GM19324 (cell line): Measurements from ENCODE around the gene ZDHHC7.

ENCODE experiments used
- ATAC-seq: cut with Tn5 transposase; IDR thresholded peaks from one replicate; pipeline ENCODE4 v1.9.1; 2021; ENCODE audit warnings: mild to moderate bottlenecking, moderate library complexity; ENCODE audit not compliant: unreplicated experiment, low FRiP score

Gene ZDHHC7

GRCh38 chr16:85002099-85002541 is 9.2 kb downstream of the ZDHHC7 start:
- ATAC-seq, result no peak

- ATAC-seq, result no peak
Observed at GRCh38 chr16:84999857-85000480, 11.4 kb downstream of the ZDHHC7 start.

- ATAC-seq, result no peak
Observed at GRCh38 chr16:84999200-84999599, 12.1 kb downstream of the ZDHHC7 start.

GRCh38 chr16:84996365-84996764 is 15.0 kb downstream of the ZDHHC7 start:
- ATAC-seq, result no peak

- no peak for ATAC-seq
Observed at GRCh38 chr16:84995663-84996062, 15.7 kb downstream of the ZDHHC7 start.

- no peak for ATAC-seq
Observed at GRCh38 chr16:84993926-84994325, 17.4 kb downstream of the ZDHHC7 start.

- no peak for ATAC-seq
Observed at GRCh38 chr16:84992717-84993075, 18.6 kb downstream of the ZDHHC7 start.

- no peak for ATAC-seq
Observed at GRCh38 chr16:84990782-84991181, 20.6 kb downstream of the ZDHHC7 start.

GRCh38 chr16:84989749-84990620 is 21.4 kb downstream of the ZDHHC7 start:
- no peak for ATAC-seq

GRCh38 chr16:84988328-84989080 is 22.8 kb downstream of the ZDHHC7 start:
- ATAC-seq, result no peak

GRCh38 chr16:84986879-84987278 is 24.5 kb downstream of the ZDHHC7 start:
- no peak for ATAC-seq

GRCh38 chr16:84986102-84986501 is 25.2 kb downstream of the ZDHHC7 start:
- no peak for ATAC-seq

GRCh38 chr16:84985079-84986065 is 26.0 kb downstream of the ZDHHC7 start:
- no peak for ATAC-seq

GRCh38 chr16:84982434-84982833 is 28.9 kb downstream of the ZDHHC7 start:
- ATAC-seq, result no peak

- no peak for ATAC-seq
Observed at GRCh38 chr16:84979516-84979915, 31.8 kb downstream of the ZDHHC7 start.

GRCh38 chr16:84976644-84977400 is 34.5 kb downstream of the ZDHHC7 start:
- ATAC-seq, result no peak

GRCh38 chr16:84975522-84975921 is 35.8 kb downstream of the ZDHHC7 start:
- no peak for ATAC-seq

GRCh38 chr16:84975066-84975465 is 36.3 kb downstream of the ZDHHC7 start:
- ATAC-seq, result no peak

GRCh38 chr16:84973776-84974523 is 37.4 kb downstream of the ZDHHC7 start:
- ATAC-seq, result no peak
